Loucy (cell line): ENCODE data around the gene MT4.

Experiments used
- CTCF ChIP-seq: fragments of 200-600 bp; sonication (generic); conservative IDR thresholded peaks from 2 replicates; pipeline ENCODE4 v1.5.1; 2014; ENCODE audit warnings: mild to moderate bottlenecking, antibody characterized with exemption, low read length
- EZH2phosphoT487 ChIP-seq: fragments of 200-600 bp; IDR thresholded peaks from 2 replicates; pipeline ENCODE4 v1.6.1; 2018; ENCODE audit warnings: antibody characterized with exemption, mild to moderate bottlenecking, moderate library complexity, borderline replicate concordance

GRCh38 chr16:56610017-56610608 lies 45.2 kb downstream of the MT4 start:
- no peak for TF ChIP-seq CTCF
- TF ChIP-seq EZH2phosphoT487, result no peak
